Left cardiac atrium (tissue), 4 donors: Measurements from ENCODE around the gene PRKCH. TPM values are rescaled to one million over a fixed set of nuclear protein-coding genes. Genes with fewer than 3 reads are reported as not detected.

Experiments
- ATAC-seq, 2 donors: fragments of 200-7000 bp; cut with Tn5 transposase; one replicate each; pipeline ENCODE4 v1.9.1; 2020; ENCODE audit warnings: mild to moderate bottlenecking in 2 of 2, moderate library complexity in 2 of 2
- DNase-seq: peaks from one replicate; pipeline ENCODE4 v3.0.0-alpha.2; 2020
- intact Hi-C, 2 donors: fragments of 100-400 bp; cut with DNase I; formaldehyde crosslinking; loops; one replicate each; pipeline versions ENCODE4 v1.14.1 to v1.15.1; 2022 to 2023
- total RNA-seq, 2 donors: library from RNA; stranded (reverse); fragmentation: NEBNext Ultra II Directional; extraction: Animal tissue kit (Norgen Biotek cat#: 25700); gene quantifications; one replicate each; pipeline ENCODE4 v1.2.1, GENCODE V29; 2021
- donor health status: DM: no; HTN: yes; CAD: no.
- donor health status: DM: no; HTN: yes; CAD: no; lungs with severe emphysema.
- donor health status: DM: yes; HTN: yes; CAD: no.
- donor health status: Dilated cardiomyopathy.

PRKCH gene
- total RNA-seq, 2 donors from 2014 or later = 17.6 to 34.8 TPM

DNA sequence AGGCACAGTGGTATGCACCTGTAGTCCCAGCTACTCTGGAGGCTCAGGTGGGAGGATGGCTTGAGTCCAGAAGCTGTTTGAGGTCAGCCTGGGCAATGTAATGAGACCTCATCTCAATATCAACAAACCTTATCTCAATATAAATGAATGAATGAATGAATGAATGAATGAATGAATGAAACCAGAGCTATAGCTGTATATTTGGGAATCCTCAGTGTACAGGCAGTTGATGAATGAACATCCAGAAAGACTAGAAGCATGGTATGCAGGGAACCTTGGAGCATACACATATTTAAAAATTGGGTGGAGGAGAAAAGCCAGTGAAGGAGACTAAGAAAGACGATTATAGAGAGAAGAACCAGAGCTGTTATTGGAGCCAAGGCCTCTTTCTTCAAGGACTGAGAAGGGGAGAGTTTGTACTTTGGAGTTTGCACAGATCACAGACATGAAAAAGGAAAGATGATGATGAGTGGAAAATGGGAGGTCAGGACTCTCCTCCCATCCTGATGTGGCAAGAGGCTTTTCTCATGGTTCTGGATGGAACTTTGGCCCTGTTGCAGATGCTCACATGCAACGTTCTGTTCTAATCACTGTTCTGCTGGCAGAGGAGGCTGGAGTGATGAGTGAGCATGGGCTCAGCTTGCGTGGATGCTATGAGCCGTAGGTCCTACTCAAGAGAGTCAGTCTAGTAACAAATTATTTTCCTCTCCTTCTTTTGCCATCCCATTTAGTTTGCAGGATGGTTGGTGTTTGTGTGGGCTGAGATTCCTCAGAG lies 114.4 kb downstream of the PRKCH start:
- ATAC-seq = peak in 1 of 2 donors; percentile 21
- intact Hi-C loops = no loop called here
- peak; percentile 33 for DNase-seq

DNA sequence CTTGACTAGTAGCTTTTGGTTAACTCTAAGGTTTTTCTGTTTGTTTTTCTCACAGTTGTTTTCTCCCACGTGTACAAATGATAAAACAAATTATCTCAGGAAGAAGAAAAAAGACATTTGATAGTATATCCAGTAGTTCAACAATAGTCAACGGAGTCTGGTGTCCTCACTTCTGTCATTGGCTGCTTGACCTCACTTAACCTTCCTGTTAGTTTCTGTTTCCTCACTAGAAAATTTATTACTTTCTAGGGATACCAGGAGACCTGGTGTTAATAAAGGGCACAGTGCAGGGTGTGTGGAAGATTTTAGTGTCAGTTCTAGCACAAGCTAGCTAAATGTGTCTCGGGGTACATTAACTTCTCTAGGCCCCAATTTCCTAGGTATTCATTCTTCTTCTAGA lies 116.0 kb downstream of the PRKCH start:
- intact Hi-C loops = no loop called here
- no peak for DNase-seq

DNA sequence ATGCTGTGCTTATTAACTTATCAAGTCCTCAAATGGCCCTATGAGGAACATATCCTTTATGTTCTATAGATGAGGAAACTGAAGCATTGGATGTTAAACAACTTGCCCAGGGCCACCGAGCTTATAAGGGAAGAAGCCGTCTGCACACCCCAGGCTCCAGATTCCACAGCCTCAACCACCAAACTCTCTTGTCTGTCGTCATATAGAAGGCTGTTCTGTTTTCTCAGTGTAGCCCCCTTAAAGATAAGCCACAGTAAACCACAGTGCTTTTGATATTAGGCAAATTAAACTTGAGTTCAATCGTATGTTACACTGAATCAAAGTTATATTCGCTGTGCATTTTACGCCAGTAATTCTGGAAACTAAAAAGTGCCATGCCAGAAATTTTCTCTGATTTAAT lies 116.7 kb downstream of the PRKCH start:
- ATAC-seq (no peak), DNase-seq (no peak)
- intact Hi-C loops = no loop called here

More for the DNA sequence above, 116.0 kb downstream of the PRKCH start:
- ATAC-seq = no peak

GRCh38 chr14:61438497-61438859 lies 117.1 kb downstream of the PRKCH start:
- peak; percentile 11 to 27 for ATAC-seq
- no peak for DNase-seq
- intact Hi-C loops = no loop called here

GRCh38 chr14:61438860-61439765 lies 117.7 kb downstream of the PRKCH start:
- intact Hi-C loops = no loop called here
- DNase-seq (peak; percentile 70), ATAC-seq (peak; percentile 73 to 83)

DNA sequence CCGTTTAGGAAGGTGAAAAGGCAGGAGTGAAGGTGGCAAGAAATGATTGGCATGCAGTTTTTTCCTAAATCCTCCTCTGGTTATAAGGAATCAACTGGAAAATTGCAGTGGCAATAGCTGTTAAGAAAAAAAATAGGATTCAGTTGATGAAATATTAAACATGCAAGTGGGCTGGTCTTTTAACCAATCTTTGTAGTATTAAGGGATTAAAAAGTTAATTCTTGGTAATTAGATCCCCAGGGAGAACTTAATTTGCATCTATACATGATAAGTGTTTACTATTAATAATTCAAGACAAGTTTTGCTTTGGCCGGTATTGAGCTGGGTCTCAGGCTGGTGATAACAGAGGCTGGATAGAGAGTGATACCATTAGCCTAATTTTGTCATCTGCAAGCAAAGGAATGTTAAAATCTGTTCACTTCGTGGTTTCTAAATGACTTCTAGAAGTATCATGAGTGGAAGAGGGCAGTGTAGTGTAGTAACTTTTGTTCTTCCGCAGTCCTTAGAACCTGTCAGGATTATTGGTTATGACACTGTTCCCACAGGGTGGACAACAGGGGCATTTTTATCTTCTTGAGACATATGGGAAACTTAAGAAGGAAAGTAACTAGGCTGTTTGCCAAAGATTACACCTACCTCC lies 118.5 kb downstream of the PRKCH start:
- ATAC-seq = no peak
- DNase-seq = no peak
- intact Hi-C loops = no loop called here

DNA sequence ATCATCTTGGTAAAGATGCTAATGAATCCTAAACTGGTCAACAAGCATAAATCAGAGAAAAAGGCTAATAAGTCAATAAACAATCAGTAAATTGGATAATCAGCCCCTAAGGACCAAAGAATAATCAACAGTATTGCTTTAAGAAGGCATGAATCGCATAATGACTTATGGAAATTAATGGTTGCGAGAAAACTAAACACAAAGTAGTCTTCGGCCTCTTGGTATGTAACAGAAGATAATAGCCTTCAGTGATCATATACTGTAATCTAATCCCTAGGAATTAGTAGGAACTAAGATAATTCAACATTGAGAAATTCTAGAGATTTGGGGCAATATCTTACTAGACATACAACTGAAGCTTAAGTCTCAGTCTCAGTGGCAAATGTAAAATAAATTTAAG lies 122.1 kb downstream of the PRKCH start:
- intact Hi-C loops = no loop called here
- no peak for ATAC-seq

GRCh38 chr14:61444215-61444768 lies 122.9 kb downstream of the PRKCH start:
- intact Hi-C loops = no loop called here
- ATAC-seq (peak in 1 of 2 donors; percentile 29), DNase-seq (no peak)

More for the DNA sequence above, 122.1 kb downstream of the PRKCH start:
- DNase-seq = no peak

DNA sequence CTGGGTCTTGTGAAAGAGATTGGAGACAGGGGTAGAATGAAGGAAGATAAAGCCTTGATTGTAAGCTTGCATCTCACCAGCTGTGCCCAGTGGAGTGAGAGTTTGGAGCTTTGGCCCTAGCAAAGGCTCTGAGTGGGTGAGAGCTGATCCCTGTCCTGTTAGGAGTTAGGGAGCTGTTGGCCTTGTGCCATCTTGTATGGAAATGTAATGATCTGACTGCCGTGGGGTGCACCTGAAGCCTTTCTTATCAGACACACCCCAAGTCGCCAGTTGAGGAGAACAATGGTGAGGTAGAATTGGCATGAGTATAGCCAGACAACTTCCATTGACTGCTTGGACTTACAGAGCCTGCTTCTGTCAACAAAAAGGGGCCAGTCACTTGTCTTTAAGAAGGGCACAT lies 130.1 kb downstream of the PRKCH start:
- ATAC-seq = no peak
- intact Hi-C loops = loop anchor here (10.0 kb wide), 2 partner anchors 127 to 157 kb away; partner anchors contain the start of gene PRKCH (in 1 of the 2)
- no peak for DNase-seq

DNA sequence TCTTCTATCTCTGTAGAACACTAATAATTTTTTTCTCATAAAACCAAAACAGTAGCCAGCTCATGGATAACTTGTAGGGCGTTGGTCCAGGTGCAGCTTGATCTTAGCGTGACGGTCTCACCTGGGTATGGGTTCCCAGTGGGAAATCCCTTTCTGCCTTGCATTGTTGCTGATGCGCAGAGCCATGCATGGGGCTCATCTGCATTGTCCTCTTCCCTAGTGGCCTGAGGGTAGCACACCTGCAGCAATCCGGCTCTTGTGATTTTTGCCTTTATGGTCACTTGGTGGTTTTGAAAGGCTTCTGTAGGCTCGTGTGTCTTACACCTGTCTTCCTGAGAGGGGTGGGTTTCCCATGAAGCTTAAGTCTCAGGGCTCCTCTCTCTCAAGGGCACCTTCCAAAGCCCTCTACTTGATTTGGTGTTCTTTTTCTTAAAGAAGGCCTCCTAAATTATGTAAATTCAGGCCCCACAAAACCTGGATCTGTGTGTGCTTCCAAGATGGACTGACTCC lies 130.6 kb downstream of the PRKCH start:
- intact Hi-C loops = loop anchor here (10.0 kb wide), 2 partner anchors 127 to 157 kb away; partner anchors contain the start of gene PRKCH (in 1 of the 2)
- DNase-seq (no peak), ATAC-seq (no peak)

GRCh38 chr14:61452452-61452851 lies 131.1 kb downstream of the PRKCH start:
- intact Hi-C loops = loop anchor here (10.0 kb wide), 2 partner anchors 128 to 158 kb away; partner anchors contain the start of gene PRKCH (in 1 of the 2)
- ATAC-seq (peak in 1 of 2 donors; percentile 41), DNase-seq (no peak)

DNA sequence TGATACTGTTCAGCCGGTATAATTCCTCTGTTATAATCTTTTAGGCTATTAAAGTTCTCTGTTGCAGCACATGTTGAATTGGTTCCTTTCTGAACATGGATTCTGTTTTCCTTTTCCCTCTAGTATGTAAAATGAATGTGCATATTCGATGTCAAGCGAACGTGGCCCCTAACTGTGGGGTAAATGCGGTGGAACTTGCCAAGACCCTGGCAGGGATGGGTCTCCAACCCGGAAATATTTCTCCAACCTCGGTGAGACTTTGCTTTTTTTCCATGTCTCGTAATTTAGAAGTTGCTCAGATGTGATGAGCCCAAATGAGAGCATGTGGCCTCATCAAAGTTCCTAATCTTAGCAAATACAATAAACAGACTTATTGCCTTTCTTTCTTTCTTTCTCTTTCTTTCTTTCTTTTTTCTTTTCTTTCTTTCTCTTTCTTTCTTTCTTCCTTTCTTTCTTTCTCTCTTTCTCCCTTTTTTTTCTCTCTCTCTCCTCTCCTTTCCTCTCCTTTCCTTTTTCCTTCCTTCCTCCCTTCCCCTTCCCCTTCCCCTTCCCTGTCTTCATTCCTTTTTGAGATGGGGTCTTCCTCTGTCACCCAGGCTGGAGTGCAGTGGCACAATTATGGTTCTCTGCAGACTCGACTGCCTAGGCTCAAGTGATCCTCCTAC lies 131.9 kb downstream of the PRKCH start:
- DNase-seq = no peak
- no peak for ATAC-seq
- intact Hi-C loops = loop anchor here (10.0 kb wide), 2 partner anchors 128 to 158 kb away; partner anchors contain the start of gene PRKCH (in 1 of the 2)

- DNase-seq (peak; percentile 55), ATAC-seq (peak; percentile 44 to 66)
- intact Hi-C loops = loop anchor here (10.0 kb wide), 2 partner anchors 130 to 160 kb away; partner anchors contain the start of gene PRKCH (in 1 of the 2)
Observed at GRCh38 chr14:61454545-61454944, 133.2 kb downstream of the PRKCH start.

DNA sequence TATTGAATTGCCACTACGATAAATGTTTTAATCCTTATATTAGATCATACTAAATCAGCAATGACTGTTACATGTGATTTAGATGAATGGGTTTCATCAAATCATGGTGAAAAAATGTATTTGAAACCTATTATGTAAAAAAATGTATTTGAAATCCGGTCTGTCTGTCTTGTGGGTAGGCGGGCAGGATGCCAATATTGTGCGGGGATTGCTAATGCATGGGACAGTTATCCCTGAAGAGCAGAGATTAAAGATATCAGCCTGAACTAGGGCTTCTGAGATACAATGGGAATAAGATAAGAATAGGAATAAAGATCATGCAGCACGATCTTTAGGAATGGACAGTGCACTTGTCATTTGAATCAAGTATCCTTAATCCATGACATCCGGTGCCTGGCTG lies 134.0 kb downstream of the PRKCH start:
- no peak for ATAC-seq
- intact Hi-C loops = loop anchor here (5.0 to 10.0 kb wide), 4 partner anchors 131 to 672 kb away; partner anchors contain the start of gene PRKCH (in 1 of the 2)
- DNase-seq = no peak

GRCh38 chr14:61456720-61457119 lies 135.3 kb downstream of the PRKCH start:
- DNase-seq (peak; percentile 89), ATAC-seq (peak; percentile 68 to 74)
- intact Hi-C loops = loop anchor here (5.0 to 10.0 kb wide), 4 partner anchors 132 to 671 kb away; partner anchors contain the start of gene PRKCH (in 1 of the 2)

DNA sequence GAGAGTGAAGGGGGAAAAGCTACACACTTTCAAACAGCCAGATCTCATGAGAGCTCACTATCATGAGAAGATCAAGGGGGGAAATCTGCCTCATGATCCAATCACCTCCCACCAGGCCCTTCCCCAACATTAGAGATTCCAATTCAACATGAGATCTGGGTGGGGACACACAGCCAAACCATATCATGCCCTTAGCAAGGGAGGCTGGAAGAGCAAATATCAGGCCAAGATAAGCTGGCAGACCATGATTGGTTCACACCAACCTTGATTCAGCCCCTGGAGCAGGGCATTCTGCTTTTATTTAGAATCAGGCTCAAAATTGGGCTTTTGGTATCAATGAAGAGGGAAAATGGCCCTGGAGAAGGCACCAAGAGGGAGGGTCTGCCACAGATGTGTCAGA lies 137.4 kb downstream of the PRKCH start:
- ATAC-seq = no peak
- DNase-seq = no peak
- intact Hi-C loops = loop anchor here (5.0 to 10.0 kb wide), 4 partner anchors 134 to 669 kb away; partner anchors contain the start of gene PRKCH (in 1 of the 2)

GRCh38 chr14:61459229-61459628 lies 137.8 kb downstream of the PRKCH start:
- ATAC-seq = no peak
- DNase-seq = no peak
- intact Hi-C loops = loop anchor here (5.0 to 10.0 kb wide), 4 partner anchors 134 to 668 kb away; partner anchors contain the start of gene PRKCH (in 1 of the 2)

- no peak for DNase-seq
- ATAC-seq = no peak
- intact Hi-C loops = loop anchor here (2.0 kb wide), 2 partner anchors 377 to 381 kb away; no protein-coding TSS in a partner anchor
Observed at GRCh38 chr14:61460063-61460462, 138.7 kb downstream of the PRKCH start.
